Measurements from ENCODE around the gene PHKG2.

Gene PHKG2

DNA sequence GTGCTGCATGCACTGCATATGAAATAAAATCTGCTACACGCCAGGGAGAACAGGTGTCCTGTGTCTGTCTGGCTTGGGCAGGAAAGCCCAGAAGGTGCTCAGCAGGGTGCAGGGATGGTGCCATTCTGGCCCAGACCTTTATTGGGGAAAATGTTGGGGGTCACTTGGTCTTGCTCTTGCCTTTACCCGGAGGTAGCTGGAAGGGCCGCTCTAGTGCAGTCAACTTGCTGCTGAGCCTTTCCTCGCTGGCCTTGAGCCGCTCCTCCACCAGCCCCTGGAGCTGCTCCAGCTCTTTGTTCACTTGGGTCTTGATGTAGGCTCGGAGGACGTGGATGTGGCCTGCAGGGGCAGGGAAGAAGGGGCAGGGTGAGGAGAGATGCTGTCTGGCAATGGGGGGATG is 9.1 kb downstream of the PHKG2 start:
- DNase-seq: peak in 1 of 14 donors; percentile 52

DNA sequence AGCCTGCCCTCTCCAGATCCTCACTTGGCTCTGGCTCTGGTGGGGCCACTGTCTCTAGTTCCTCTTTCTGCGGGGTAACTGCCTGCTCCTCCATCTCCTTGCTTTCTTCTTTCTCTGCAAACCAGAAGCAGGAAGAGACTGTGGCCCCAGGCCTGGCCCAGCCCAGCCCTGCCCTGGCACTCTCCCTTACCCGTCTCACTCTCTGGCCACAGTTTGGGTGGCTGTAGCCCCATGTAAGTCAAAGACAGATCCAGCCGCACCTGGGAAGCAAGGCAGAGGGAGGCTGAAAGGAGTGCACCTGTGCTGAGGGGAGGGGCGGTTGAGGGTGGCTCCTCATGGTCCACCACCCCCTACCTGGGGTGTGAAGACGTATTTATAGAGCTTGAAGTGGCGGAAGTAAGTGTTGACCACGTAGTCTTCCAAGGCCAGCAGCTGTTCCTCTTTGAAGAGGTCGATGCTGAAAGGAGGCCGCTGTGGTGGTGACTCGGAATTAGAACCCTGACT is 10.8 kb downstream of the PHKG2 start:
- DNase-seq: peak in 4 of 14 donors; percentile 10 to 26 (median 16)

DNA sequence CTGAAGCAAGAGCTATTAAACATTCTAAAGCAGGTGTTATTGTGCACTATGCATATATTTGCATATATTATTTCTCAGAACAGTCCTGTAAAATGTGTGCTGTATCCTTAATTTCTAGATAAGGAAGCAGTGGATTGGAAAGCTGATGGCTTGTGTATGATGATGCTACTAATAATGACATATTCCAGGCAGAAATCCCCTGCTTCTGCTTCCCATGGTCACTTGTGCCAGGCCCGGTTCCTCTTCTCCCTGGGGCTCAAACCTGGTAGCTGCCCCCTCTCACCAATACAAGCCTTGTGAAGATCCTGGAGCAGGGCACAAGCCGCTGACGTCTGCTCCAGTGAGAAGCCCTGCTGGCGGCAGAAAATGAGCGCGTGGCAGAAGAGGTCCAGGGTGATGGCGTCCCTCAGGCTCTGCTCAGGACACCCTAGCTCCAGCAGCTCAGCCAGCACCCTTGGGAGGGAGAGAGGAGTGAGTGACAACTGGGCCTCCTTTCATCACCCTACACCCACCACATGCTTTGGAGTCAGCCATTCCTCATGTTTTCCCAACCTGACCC is 11.9 kb downstream of the PHKG2 start:
- DNase-seq: no peak

DNA sequence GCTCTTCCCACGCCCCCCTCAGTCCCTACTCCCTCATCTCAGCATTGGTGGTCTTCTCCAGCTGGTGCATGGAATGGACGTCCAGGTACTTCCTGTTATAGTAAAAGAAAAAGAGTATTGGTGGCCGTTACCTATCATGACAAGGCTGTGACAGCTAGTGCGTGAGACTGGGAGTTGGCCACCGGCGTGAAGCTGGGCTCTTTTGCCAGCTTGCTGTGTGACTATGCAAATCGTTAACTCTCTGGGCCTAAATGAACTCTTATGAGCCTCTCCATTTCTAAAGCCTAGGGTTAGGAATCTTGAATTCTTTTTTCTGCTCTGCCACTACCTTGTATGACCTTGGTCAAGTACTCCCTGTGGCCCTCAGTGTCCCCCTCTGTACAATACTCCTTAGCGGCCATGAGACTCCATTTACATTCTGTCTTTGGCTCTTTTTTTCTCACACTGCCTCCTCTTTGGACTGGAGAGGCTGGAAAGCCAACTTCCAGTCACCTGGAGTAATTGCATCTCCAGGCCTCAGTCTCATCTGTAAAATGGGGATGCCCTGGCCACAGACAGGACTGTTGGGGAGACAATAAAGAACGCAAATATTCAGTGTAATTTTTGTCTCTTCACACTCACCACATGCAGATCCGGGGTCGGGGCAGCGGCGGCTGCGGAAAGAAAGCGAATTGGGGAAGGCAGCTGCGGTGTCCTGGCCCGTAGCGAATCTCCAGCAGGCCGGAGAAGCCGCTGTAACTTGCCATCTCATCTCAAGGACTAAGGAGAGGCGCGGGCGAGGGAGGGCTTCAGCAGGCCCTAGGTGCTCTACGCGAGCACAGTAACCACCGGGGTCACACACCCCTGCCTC is 12.6 kb downstream of the PHKG2 start:
- DNase-seq: no peak

DNA sequence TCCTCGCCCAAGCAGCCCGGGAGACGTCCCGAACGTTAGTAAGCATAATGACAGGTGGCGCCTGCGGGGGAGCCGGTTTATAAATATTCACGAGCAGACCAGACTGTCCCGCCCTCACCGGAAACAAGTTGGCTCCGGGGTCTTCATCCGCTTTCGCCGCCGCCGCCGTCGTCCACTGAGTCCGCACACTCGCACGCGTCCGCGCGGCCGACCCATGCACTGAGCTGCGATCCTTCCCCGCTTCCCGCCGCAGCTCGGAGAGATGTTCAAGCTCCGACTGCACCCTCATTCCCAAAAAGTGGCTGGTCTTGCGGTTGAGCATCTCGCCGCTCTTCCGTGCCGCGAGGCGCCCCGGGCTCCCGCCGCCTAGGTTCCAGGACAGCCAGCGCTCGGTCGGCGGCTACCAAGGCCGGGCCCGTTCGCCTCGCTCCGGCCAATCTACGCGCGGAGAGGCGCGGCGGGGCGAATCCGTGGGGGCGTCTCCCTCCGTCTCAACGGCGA is 13.3 kb downstream of the PHKG2 start:
- peak in 1 of 14 donors; percentile 9 for DNase-seq

DNA sequence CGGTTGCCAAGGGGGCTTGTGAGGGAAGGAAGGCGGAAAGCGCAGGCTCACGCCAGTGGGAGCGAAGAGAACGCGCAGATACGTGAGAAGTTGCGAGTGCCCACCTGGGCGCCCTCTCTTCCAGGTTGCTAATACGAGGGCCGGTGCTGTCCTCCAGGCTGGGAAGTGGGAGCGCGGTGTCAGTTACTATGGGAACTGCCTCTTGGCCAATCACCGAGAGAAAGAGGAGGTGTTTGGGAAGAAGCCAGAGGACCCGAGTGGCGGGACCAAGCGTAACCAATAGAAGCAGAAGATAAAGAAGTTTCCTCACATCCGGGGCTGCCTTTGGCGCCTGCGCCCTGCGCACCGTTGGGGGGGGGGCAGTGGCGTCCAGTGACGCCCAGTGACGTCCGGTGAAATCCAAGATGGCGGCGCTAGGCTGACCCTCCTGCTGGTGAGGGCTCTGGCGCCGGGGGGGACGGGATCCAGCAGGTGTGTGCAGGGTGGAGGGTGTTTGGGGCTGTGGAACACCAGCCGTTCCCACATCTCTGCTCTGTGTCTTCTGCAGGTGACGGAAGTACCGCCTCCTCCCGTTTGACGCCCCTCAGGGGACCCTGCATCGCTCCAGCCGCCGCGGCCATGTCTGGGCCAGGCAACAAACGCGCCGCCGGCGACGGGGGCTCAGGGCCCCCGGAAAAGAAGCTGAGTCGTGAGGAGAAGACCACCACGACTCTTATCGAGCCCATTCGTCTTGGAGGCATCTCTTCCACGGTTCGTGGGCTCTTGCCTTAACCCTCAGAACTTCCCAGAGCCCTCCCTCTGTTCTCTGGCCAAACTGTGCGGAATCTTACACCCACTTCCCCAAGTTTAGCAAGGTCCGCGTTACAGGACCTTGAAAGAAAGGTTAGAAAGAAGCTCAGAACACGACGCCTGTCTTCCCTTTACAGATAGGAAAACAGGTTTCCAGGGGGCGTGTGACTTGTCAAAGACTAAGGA is 14.0 kb downstream of the PHKG2 start, which contains the start of the genes CFAP119 and RNF40:
TSS of gene CFAP119 (minus strand) at position 135 of the 975 bp plus-strand sequence. CDS start 314 bp downstream, outside the sequence.
TSS of gene RNF40 (plus strand) at position 395 of the 975 bp plus-strand sequence. CDS start at position 619, 224 bp downstream.
- DNase-seq: peak; percentile 77 to 97 (median 94)

DNA sequence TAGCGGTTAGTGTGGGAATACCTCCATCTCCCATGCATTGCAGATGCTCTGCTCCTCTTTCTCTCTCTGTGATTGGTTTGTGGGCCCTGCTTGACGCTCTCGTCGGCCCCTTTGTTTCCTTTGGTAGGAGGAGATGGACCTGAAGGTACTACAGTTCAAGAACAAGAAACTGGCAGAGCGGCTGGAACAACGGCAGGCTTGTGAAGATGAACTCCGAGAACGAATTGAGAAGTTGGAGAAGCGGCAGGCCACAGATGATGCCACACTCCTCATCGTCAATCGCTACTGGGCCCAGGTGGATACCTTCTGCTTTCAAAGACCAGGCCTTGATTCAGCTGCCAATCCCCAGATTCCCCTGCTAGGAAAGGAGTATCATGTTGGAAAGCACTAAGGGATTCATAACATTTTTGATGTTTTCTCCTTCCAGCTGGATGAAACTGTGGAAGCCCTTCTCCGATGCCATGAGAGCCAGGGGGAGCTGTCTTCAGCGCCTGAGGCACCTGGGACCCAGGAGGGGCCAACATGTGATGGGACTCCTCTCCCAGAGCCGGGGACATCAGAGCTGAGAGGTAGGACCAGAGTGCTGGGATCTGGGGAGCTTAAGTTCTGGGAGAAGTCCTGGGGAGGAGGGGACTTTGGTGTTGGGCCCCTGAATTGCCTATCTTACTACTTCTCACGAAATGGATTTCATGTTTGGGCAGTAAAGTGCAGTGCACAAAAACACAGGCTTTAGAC is 14.9 kb downstream of the PHKG2 start:
- DNase-seq: no peak

DNA sequence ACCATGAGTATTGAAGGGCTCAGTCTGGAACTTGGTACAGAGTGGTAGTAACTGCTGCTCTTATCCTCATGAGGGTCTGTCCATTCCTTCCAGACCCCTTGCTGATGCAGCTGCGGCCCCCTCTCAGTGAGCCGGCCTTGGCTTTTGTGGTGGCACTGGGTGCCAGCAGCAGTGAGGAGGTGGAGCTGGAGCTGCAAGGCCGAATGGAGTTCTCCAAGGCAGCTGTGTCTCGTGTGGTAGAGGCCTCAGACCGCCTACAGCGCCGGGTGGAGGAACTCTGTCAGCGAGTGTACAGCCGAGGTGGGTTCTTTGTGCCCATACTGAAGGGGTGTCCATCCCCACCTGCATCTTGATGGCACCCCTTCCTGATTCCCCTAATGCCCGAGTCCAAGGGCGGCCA is 15.9 kb downstream of the PHKG2 start:
- no peak for DNase-seq

DNA sequence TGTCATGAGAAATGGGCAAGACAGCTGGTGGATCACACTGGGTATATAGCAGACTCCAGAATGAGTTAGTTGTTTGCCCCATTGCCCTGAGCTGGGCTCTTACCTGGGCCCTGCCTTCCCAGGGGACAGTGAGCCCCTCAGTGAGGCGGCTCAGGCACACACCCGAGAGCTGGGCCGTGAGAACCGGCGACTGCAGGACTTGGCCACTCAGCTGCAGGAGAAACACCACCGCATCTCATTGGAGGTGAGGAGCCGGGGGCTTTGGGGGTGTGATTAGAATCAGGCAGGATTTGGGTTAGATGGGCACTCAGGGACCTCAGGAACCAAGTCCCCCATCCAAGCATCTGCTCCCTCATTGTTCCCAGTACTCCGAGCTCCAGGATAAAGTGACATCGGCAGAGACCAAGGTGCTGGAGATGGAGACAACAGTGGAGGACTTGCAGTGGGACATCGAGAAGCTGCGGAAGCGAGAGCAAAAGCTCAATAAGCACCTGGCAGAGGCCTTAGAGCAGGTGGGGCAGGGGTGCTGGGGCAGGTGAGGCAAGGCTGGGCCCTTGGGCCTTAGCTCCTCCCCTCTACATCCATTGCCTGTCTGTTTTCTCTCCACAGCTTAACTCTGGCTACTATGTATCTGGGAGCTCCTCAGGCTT is 16.7 kb downstream of the PHKG2 start:
- no peak for DNase-seq

DNA sequence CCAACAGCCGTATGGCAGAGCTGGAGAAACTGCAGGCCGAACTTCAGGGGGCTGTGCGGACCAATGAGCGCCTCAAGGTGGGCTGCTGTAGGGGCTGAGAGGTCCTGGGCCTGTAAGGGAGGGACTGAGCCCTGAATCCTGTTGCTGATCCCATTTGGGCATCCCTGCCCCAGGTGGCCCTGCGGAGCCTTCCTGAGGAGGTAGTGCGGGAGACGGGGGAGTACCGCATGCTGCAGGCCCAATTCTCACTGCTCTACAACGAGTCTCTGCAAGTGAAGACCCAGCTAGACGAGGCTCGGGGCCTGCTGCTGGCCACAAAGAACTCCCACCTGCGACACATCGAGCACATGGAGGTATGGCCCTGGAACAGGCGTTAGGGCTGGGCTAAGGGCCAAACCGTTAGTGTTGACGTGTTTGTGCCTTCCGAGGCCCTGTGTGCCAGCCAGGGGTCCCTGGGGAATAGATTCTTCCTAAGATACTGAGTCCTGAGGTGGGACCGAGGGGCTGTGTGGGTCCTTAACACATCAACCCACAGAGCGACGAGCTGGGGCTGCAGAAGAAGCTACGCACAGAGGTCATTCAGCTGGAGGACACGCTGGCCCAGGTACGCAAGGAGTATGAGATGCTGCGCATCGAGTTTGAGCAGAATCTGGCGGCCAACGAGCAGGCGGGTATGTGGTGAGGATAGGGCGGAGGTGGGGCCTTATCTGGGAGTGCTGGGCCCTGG is 18.1 kb downstream of the PHKG2 start:
- DNase-seq: no peak

DNA sequence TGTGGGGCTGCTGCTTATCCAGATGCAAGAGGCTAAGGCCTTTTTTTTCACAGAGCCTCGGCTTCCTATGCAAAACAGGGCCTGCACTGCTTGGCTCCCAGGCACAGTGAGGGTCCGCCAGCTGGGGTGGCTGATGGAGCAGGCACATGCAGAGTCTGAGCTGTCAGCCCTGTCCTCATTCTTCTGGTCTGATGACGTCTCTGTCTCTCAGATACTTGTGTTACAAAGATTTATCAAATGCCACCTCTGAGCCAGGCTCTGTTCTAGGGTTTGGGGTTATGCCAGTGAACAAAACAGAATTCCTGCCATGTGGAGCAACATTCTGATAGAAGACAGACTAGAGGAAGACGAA is 18.7 kb downstream of the PHKG2 start:
- DNase-seq: no peak

DNA sequence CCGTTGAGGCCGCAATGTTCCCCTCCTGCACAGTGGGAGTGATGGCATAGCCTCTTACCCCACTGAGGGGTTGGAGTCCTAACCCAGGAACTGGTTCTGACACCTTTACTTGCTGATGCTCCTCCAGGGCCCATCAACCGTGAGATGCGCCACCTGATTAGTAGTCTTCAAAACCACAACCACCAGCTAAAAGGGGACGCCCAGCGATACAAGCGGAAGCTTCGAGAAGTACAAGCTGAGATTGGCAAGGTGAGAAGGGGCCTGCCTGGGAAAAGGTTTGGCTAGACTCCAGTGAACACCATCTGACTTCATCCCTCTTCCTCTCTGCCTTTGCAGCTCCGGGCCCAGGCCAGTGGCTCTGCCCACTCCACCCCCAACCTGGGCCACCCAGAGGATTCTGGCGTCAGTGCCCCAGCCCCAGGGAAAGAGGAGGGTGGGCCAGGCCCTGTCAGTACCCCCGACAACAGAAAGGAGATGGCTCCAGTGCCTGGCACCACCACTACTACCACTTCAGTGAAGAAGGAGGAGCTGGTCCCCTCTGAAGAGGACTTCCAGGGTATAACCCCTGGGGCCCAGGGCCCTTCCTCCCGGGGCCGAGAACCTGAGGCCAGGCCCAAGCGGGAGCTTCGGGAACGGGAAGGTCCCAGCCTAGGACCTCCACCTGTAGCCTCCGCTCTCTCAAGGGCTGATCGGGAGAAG is 19.7 kb downstream of the PHKG2 start:
- no peak for DNase-seq

DNA sequence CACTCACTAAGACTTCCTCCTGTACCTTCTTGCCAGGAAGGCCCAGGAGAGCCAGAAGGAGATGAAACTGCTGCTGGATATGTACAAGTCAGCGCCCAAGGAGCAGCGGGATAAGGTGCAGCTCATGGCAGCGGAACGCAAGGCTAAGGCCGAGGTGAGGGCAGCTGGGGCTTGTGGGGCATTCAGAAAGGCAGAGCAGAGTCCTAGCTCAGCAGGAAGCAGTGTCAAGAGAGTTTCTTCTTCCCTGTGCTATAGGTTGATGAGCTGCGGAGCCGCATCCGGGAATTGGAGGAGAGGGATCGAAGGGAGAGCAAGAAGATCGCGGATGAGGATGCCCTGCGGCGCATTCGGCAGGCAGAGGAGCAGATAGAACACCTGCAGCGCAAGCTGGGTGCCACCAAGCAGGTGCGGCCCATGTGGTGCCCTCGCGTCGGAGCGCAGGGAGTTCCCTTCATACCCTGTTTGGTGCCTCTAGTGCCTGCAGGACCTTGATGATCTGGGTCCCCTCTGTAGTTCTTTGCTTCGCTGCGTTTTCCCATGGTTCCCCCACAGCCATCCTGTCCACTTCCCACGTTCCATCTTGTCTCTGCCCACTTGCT is 20.5 kb downstream of the PHKG2 start:
- DNase-seq: no peak

DNA sequence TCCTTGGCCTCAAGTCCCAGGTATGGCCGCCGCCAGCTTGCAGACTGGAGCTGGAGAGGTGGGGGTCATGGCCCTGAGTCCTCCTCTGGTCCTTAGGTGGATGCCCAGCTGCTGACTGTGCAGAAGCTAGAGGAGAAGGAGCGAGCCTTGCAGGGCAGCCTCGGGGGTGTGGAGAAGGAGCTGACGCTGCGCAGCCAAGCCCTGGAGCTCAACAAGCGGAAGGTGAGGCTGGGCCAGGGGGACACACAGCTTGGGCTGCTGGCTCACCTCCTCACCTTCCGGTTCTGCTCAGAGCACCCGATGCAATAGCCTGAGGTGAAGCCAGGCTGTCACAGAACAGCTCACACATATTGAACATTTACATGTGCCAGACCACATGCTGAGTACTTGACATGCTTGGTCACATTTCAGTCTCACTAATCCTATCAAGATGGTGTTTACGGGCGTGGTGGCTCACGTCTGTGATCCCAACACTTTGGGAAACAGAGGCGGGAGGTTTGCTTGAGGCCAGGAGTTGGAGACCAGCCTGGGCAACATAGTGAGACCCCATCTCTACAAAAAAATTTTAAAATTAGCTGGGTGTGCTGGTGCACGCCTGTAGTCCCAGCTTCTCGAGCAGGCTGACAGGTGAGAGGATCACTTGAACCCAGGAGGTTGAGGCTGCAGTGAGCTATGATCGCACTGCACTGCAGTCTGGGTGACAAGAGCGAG is 21.3 kb downstream of the PHKG2 start:
- DNase-seq: no peak

DNA sequence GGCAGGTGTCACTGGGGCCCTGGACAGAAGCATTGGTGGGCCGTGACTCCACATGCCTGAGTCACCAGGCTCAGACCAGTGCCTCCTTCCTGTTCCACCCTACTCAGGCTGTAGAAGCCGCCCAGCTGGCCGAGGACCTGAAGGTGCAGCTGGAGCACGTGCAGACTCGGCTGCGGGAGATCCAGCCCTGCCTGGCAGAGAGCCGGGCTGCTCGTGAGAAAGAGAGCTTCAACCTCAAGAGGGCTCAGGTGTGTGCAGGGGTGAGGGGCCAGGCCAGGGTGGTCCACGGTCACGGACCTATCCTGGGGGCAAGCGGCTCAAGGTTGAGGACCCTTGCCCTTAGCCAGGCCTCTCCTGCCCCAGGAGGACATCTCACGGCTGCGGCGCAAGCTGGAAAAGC is 23.5 kb downstream of the PHKG2 start:
- DNase-seq: no peak

DNA sequence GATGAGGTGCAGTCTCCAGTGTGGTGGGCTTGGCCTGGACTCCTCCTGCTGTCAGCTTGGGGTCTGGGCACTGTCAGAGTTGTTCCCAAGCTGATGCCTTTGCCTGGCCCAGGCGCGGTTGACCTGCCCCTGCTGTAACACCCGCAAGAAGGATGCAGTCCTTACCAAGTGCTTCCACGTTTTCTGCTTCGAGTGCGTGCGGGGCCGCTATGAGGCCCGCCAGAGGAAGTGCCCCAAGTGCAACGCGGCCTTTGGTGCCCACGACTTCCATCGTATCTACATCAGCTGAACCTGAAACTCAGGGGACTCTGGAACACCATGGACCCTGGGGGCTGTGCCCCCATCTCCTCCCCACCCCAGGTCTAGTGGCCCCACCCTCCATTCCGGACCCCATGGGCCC is 25.6 kb downstream of the PHKG2 start:
- no peak for DNase-seq

DNA sequence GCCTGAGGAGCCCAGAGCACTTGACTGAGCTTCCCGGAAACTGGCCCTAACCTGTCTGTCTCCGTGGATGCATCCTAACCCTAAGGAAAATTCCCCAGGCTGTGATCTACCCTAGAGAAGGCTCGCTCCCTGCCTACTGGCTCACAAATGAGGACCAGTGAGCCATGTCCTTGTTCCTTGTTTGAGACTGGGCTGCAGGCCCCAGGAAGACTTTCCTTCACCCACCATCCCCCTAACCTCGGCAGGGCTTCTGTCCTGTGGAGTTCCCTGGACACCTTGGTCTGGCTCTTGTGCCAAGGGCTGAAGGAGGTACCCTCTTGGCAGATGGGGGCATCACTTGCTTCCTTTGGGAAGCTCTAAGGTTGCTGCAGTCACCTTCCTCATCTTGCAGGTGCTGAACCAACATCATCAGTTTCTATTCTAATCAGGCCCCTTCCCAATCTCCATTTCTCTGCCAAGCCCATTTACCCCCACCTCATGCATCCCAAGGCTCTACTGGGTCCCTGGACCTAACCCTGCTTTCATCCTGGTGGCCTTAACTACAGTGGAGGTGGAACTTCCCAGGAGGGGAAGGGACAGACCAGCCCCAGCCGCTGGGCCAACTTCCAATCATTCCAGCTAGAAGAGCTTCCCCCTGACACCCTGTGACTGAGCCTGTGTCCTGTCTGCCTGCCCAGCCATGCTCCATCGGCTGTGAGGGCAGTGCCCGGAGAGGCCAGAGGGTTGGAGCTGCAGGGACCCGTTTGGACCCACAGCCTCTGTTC is 26.3 kb downstream of the PHKG2 start:
- peak in 3 of 14 donors; percentile 28 to 64 (median 32) for DNase-seq

DNA sequence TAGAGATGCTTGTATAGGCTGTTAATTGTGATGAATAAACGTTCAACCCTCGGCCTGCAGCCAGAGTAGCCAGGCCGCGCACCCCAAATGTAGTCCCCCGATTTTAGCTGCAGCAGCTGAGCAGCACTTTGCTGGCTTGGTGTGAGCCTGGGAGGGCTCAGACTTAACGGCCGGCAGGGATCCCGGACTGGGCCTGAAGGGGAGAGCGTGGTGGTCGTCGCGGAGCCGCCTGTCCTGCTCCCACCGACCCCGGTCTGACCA is 26.8 kb downstream of the PHKG2 start:
- DNase-seq: no peak

Measured in C1 segment of cervical spinal cord (tissue), 14 donors.